Neutrophil (primary cell): ENCODE results near the gene PDE2A.

Source experiments
- H3K27ac ChIP-seq: fragments of 200-600 bp; sonication (generic); 2 replicates; pipeline ENCODE4 v1.5.1; 2016; ENCODE audit warnings: mild to moderate bottlenecking, moderate library complexity
- H3K27me3 ChIP-seq: fragments of 200-600 bp; sonication (generic); 2 replicates; pipeline ENCODE4 v1.6.0; 2016; ENCODE audit warnings: mild to moderate bottlenecking
- H3K36me3 ChIP-seq: fragments of 200-600 bp; sonication (generic); 2 replicates; pipeline ENCODE4 v1.5.1; 2017
- H3K4me1 ChIP-seq, 2 experiments: fragments of 200-600 bp in 1 of 2; sonication (generic) in 1 of 2; 1 replicate in 1 of 2; 2 replicates in 1 of 2; pipeline versions ENCODE4 v1.5.1 to v1.6.1; 2013 to 2016; ENCODE audit warnings: low read depth in 1 of 2, low read length in 1 of 2, mild to moderate bottlenecking in 1 of 2, moderate library complexity in 1 of 2; ENCODE audit not compliant: control insufficient read depth in 1 of 2, insufficient read depth in 1 of 2
- H3K4me3 ChIP-seq, 2 experiments: fragments of 200-600 bp in 1 of 2; sonication (generic) in 1 of 2; 1 replicate in 1 of 2; 2 replicates in 1 of 2; pipeline ENCODE4 v1.5.1; 2013 to 2016; ENCODE audit warnings: low read depth in 1 of 2, low read length in 1 of 2, mild to moderate bottlenecking in 1 of 2, moderate library complexity in 1 of 2
- H3K9me3 ChIP-seq: fragments of 200-600 bp; sonication (generic); 2 replicates; pipeline ENCODE4 v1.5.1; 2016
- CTCF ChIP-seq: fragments of 200-600 bp; sonication (generic); IDR thresholded peaks from 2 replicates; pipeline ENCODE4 v1.5.1; 2016; ENCODE audit warnings: antibody characterized with exemption

PDE2A gene

GRCh38 chr11:72671152-72672099 is 2.8 kb downstream of the PDE2A start:
- Histone ChIP-seq H3K9me3 (peaks cover 4% of the 10 kb centered on the region), H3K4me3 (no peak overlapping the region), H3K36me3 (no peaks in the 10 kb centered on the region), H3K4me1 (no peaks in the 10 kb centered on the region), H3K27ac (no peak overlapping the region), H3K27me3 (peaks cover 92% of the 10 kb centered on the region)
- no peak for TF ChIP-seq CTCF

GRCh38 chr11:72670041-72670440 is 4.2 kb downstream of the PDE2A start:
- Histone ChIP-seq H3K4me3 (no peak overlapping the region), H3K27me3 (peaks cover 92% of the 10 kb centered on the region), H3K9me3 (peaks cover 4% of the 10 kb centered on the region), H3K4me1 (no peaks in the 10 kb centered on the region), H3K36me3 (no peaks in the 10 kb centered on the region), H3K27ac (no peak overlapping the region)
- no peak for TF ChIP-seq CTCF

GRCh38 chr11:72669527-72669926 is 4.7 kb downstream of the PDE2A start:
- H3K27ac ChIP-seq = no peak overlapping the region
- TF ChIP-seq CTCF = no peak
- H3K27me3 ChIP-seq = peaks cover 91% of the 10 kb centered on the region
- no peaks in the 10 kb centered on the region for H3K36me3 ChIP-seq
- H3K4me3 ChIP-seq = no peak overlapping the region
- H3K9me3 ChIP-seq = peaks cover 4% of the 10 kb centered on the region
- no peaks in the 10 kb centered on the region for H3K4me1 ChIP-seq

- Histone ChIP-seq H3K4me3 (no peak overlapping the region), H3K36me3 (no peaks in the 10 kb centered on the region), H3K9me3 (peaks cover 4% of the 10 kb centered on the region), H3K27ac (no peak overlapping the region), H3K27me3 (peaks cover 84% of the 10 kb centered on the region), H3K4me1 (no peaks in the 10 kb centered on the region)
- TF ChIP-seq CTCF = no peak
These were observed 5.4 kb downstream of the PDE2A start for GRCh38 chr11:72668629-72669347.

- Histone ChIP-seq H3K9me3 (peaks cover 4% of the 10 kb centered on the region), H3K27ac (no peak overlapping the region), H3K4me3 (no peak overlapping the region), H3K4me1 (no peaks in the 10 kb centered on the region), H3K36me3 (no peaks in the 10 kb centered on the region), H3K27me3 (peaks cover 80% of the 10 kb centered on the region)
- TF ChIP-seq CTCF = no peak
These were observed 8.2 kb downstream of the PDE2A start for GRCh38 chr11:72665911-72666472.
